GM19324 (cell line): ENCODE measurements around the gene TMEM185B.
A peak's percentile ranks its signal among the peaks of the same experiment; 100 is the strongest.

ENCODE experiments used
- ATAC-seq: cut with Tn5 transposase; IDR thresholded peaks from one replicate; pipeline ENCODE4 v1.9.1; 2021; ENCODE audit warnings: mild to moderate bottlenecking, moderate library complexity; ENCODE audit not compliant: unreplicated experiment, low FRiP score

TMEM185B gene

DNA sequence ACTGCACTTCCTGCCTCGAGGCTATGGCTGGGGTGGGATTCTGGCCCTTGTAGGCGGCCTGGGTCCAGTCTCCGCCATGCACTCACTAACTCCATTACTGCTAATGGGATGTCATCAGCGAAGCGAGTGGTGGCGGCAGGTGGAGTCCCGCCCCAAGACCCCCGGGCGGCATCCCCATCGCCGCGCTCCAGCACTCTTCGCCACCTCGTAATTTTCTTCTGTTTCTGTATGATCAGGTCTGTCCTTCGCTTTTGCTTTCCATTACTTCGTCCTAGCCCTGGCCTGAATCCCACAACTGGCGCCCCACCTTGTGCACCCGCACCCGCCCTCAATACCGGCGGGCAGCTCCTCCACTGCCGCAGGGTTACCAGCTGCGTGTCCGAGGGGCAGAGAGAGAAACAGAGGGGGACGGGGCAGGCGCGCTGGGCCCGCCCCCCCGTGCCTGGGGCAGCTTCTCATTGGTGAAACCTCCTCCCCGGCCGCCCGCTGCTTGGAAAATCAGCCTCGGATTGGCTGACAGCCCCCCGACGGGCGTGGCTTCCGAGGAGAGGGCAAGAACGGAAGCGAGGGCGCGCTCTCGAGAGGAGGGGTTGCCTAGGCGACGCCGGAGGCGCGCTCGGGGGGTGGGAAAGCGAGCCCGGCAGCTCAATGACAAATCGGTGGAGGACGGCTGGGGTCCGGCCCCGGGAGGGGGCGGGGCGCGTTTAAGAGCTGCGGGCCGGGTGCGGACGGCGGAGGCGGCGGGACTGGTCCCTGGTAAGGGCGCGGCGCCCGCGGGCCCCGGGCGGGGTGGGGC lies 29.2 kb upstream of the TMEM185B start, which contains the start of gene RALB:
RALB (plus strand) TSS at position 628 of the 796 bp plus-strand sequence. CDS start 25,813 bp downstream, outside the sequence.
- ATAC-seq = peak; percentile 93

DNA sequence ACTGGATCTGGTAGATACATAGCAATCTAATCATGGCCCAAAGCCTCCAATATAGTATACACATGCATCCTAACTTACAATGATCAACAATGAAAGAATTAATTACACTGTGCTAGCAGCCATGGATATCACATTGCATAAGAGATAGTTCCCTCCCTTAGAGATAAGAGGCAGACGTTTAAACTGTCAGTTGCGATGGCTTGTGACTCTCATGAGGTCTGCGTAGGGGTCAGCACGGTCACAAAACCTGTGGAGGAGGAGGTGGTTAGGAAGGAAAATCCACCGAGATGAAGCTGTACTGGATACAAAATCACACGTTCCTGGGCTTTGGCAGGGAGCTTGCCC lies 28.7 kb upstream of the TMEM185B start:
- no peak for ATAC-seq

DNA sequence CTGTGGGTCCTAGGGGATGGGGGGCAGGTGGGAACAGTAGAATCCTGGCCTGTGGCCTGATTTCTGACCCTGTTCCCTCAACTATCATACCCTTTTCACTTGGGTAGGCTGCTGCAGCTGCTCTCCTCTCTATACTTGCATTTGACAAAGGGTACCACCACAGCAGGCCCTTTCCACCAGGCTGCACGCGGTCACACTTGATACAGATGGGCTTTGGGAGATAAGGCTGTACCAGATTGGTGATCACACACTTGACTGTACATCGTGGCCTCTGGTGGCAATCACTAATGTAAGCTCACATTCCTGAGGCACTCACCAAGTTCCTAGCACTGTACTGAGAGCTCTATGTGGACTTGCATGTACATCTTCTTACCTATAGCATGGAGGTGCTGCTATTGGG lies 27.9 kb upstream of the TMEM185B start:
- no peak for ATAC-seq

DNA sequence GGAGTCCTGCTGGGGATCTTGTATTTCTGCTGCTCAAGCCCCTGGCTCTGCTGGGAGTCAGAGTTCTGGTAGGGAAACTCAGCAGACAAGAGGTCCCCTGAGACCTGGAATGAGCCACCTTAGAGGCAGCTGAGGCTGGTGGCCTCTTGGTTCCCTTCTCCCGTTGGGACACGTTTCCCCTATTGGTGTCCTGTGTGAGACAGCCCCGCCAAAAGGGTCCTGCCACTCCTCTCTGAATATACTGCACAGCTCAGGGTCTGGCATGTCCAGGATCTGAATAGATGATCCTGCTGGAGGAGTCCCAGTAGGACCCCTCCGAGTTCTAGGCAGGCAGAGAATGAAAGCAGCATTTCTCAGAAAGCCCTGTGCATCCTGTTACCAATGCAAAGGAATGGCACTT lies 27.4 kb upstream of the TMEM185B start:
- no peak for ATAC-seq

DNA sequence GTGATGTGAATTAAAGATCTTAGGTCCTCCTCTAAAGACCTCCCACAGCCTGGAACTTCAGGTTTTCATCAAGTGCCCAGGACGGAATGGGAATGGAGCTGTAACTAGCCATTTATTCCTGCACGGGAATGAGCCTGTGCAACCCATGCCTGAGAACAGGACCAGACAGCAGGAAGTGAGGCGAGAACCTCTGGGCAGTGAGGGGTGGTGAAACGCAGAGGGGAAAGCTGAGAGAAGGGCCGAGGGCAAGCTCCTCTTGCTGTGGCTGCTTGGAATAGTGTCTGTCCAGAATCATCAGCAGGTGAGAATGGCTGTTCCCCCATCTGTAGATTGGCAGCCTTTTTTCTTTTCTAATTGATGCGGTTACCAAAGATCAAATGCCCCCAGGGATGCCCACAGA lies 24.7 kb upstream of the TMEM185B start:
- ATAC-seq = no peak

DNA sequence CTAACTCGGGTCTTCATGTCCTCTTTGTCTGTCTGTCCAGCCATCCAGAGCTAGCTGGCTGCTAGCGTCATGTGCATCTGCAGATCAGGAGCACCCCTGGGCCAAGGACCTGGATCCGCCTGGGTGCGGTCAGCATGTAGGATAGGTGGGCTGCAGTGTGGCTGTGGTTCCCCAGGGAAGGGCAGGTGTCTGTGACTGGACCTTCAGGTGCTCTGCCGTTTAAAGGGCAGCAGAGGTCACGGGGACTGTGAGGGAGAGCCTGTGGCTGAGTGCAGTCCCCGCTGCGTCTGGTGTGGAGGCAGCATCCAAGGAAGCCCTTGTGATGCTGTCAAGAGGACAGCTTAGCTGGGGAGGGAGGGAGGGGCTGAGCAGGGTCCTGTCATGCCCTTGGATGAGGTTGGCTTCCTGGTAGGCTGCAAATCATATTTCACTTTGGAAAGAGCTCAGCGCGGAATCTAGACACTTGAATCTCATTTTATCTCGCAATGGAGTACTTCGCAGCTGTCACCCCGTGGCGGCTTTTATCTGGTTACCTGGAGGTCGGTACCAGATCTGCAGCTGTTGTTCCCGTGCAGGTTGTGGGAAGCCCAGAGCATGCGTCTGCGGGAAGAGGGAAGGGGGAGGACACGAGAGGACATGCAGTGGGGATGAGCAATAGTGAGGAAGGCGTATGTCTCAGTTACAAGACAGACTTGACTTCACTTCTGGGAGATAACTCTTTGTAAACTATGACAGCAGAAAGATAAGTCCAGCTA lies 23.5 kb upstream of the TMEM185B start:
- no peak for ATAC-seq

DNA sequence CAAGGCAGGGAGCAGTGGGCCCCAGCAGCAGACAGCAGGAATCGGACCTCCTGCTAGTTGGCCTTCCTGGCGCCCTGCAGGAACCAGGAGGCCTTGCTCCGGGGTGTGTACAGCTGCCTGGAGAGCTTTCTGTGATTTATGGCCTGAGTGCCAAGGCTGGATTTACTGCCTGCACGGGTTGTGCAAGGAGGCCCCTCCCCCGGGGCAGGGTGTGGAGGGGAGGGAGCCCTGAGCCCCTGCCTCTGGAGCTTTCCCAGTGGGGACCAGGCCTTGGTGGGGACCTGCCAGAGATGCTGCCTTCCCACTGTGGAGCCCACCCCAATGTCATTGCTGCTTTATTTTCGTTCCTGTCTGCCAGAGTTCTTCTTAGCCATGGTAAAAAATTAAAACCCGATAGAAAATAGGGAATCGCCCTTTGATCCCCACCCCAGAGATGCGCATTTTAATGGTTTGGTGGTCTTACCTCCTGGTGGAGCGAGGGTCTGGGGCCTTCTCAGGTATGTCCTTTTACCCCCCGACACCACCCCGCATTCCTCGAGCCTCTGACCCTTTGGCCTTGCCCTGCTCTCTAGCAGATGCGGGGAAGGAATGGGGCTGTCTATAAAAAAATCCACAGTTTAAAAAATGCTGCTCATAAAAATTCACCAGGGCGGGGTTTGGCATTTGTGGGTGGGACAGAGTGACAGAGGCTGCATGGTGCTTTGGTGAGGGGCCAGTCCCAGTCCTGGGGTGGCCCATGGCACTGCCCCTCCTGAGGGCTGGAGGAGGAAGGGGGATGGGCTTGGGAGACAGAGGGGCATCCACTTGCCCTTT lies 22.5 kb upstream of the TMEM185B start:
- no peak for ATAC-seq

DNA sequence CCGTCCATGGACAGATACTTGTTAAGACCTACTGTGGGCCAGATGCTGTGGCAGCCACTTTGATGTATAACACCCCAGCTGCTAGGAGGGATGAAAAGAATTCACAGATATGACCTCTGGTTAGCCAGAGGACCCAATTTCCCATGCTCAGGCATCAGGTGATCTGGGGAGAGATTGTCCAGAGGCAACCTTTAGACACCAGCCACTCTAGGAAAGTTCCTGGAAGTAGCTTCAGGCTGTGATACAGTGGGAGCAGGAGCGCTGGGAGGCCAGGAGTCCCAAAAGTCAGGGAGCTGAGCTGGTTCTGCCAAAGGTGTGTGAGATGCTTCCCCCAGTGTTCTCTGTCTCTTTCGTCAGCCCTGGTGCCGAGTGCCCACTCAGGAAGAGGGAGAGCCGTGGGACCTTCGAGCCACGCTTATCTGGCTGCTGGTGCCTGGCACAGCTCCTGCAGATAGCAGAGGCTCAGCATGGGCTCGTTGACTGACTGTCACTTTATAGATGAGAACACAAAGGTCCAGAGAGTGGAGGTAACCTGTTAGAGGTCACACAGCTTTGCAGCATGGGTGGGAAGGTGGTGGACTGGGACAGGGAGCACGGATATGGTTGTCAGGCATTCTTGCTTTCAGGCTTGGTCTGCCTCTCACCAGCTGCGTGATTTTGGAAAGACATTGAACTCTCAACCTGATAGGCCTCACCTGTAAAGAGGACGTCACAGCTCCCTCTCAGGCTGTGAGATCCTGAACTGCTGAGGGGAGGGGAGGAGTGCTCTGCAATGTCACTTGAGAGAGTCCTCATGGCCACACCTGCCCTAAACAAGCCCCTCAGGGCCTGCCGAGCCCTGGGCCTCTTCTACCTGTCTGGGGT lies 21.7 kb upstream of the TMEM185B start:
- no peak for ATAC-seq

DNA sequence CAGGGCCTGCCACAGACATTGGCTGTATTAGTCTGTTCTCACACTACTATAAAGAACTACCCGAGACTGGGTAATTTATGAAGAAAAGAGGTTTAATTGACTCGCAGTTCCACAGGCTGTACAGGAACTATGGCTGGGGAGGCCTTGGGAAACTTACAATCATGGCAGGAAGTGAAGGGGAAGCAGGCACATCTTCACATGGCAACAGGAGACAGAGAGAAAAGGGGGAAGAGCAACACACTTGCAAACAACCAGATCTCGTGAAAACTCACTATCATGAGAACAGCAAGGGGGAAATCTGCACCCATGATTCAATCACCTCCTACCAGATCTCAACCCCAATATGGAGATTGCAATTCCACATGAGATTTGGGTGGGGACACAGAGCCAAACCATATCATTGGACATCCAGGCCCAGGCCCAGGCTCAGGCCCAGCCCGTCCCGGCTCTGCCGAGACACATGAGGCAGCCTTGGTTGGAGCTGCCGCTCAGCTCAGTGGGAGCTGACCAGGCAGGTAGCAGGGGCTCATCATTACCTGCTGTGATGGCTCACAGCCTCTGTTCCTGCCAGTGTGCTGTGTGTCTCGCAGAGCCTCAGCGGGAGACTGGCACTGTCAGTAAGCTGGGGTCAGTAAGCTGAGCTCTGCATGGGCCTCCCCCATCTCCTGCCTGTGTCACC lies 20.8 kb upstream of the TMEM185B start:
- no peak for ATAC-seq

DNA sequence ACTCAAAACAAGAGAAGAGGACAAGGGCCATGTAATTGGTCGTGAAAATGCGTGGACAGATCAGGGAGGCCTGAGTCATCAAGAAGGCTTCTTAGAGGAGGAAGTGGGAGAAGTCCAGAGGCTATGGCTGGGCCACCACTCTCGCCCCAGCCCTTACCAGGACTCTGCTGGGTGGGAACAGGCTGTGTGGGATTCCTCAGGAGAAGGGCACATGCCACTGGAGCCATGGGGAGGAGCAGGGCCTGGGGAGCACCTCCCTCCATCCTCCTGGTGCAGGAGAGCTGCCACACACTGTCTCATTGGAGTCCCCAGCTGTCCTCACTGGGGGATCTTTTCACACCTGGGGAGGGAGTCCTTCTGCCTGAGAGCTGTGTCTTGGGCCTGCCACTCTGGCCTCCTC lies 20.0 kb upstream of the TMEM185B start:
- no peak for ATAC-seq

DNA sequence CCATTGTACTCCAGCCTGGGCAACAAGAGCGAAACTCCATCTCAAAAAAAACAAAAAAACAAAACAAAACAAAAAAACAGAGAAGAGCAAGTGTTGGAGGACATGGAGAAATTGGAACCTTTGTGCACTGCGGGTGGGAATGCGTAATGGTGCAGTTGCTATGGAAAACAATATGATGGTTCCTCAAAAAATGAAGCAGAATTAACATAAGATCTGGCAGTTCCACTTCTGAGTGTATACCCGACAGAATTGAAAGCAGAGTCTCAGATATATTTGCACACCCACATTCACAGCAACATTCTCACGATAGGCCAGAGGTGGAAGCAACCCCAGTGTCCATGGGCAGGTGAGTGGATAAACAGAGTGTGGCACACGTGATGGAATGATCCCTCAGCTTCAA lies 18.5 kb upstream of the TMEM185B start:
- no peak for ATAC-seq

DNA sequence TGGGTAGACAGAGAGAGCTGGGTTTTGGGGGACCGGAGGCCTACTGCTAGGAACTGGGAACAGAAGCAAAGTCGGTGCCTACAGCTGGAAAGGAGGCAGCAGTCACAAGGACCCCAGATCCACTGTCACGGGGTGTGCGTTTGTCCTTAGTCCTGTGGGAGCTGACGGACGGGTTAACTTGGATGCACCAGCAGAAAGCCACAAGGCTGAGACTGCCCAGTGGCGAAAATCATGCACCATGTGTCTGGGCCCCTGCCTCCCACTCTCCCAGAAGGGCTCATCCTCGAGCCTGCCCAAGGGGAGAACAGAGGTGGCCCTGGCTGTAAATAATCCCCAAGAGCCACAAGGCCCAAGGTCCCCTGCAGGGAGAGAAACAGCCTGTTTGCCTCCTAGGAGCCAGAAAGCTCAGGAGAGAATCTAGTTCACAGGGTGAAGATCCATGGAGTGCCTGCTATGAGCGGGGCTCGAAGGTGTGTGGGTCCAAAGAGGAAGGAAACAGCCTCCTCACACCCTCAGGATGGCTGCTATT lies 17.8 kb upstream of the TMEM185B start:
- no peak for ATAC-seq

DNA sequence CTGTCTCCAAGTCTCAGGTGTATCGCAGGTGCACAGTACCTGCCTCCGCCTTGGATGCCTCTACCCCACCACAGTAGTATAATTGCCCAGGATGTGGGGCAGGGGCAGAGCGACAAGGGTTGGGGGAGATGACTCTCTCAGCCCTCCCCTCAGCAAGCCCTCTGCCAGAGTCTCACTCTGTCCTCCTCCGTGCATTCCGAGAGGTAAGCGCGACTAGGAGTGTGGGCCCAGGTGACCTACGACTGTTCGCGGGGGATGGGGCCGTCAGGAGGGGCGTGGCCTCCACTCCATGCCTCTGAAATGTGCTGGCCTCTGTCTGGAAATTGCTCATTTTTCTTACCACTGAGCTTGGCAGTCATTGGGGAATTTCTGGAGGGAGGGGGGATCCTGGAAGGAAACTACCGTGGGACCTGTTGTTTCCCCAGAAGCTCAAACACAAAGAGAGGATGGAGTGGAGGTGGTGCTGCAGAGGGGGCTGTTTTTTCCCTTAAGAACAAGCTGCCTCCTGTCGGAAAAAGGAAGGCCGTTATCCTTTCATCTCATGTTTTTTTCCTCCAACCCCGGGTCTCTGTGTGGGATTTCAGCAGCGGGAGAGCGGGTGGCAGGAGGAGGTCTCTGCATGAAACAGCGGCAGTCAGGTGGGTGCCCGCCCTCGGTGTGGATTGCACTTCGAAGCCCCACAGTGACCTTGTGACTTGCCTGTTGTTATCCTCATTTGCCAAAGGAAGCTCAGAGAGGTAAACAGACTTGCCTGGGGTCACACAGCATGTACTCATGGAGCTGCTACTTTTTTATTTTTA lies 16.5 kb upstream of the TMEM185B start:
- ATAC-seq = no peak

DNA sequence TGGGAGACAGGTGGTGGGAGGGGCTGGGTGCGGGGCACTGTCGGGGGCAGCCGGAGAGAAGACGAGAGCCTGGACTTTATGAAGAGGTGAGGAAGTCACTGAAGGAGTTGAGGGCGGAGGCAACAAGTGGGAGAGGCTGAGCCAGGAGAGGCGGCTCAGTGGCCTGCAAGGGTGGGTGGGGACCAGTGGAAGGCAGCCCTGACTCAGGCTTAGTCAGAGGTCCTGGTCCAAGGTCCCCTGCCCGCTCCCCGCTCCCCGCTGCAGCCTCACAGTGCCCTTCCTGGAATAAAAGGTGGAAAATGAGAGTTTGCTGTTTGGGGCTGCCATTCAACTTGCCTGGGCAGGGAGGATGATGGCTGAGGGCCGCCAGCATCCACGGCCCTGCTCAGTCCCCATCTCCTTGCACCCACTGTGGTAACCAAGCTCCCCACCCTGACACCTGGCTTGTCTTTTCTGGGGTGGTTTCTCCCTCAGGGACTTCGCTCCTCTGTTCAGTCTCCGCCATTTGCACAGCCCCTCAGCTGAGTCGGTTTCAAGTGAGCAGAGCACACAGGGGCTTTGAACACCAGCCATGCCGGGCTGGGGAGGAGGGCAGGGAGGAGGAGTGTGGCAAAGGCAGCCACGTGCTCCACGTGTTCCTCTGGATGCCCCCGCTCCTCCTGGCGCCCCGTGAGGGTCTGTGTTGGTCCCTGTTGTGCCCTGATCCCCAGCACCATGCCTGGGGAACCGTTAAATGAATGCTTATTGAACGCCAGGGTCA lies 15.7 kb upstream of the TMEM185B start:
- ATAC-seq = no peak

DNA sequence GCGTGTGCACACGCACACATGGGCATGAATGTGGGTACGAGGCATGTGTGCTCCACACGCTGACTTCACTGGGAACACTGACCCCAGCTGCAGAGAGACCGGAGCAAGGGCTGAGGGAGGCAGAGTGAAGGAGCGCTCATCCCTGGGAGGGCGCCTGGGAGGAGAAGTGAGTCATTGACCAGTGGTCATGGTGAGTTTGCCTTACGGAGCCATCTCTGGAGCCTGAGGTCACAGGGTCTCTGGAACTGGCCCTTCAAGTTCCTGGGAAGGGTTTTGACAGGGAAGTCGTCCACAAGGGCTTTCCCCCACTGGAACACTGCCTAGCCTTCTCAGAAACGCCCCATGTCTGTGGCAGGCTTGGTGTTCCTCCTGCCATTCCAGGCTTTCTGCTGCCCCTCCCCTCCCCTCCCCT lies 14.3 kb upstream of the TMEM185B start:
- ATAC-seq = no peak

DNA sequence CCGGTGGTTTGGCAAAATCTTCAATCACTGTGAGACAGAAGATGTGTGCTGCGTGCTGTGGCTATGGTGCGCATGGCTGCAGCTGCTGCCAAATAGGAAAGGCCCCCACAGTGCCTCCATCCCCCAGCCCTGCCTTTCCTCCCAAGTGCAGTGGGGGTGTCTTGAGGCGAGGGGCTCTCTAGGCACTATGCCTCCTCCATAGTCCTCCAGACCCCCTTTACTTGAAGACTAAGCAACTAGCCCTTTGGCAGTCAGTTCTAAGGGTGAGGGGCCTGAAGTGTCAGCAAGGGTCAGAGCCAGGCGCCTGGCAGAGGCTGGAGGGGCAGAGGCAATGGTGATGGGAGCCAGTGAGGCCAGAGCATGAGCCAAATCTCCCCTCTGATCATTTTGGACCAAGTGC lies 13.6 kb upstream of the TMEM185B start:
- ATAC-seq = no peak

DNA sequence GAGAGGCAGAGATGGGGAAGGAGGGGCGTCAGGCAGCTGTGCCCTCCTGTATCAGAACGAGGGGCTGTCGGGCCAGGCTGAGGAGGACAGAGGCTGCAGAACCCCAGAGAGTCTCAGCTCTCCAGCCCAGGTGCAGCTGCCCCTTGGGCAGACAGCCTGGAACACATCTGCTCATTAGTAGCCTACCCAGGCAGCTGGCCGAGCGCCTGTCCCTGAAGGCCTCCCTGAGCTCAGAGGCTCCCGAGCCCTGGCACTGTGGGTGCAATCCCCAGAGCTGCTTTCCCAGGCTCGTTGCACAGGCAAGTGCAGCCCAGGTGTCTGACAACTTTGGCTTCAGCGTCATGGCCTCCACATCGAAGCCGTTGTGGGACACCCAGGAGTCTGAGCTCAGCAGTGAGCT lies 13.1 kb upstream of the TMEM185B start:
- ATAC-seq = no peak

DNA sequence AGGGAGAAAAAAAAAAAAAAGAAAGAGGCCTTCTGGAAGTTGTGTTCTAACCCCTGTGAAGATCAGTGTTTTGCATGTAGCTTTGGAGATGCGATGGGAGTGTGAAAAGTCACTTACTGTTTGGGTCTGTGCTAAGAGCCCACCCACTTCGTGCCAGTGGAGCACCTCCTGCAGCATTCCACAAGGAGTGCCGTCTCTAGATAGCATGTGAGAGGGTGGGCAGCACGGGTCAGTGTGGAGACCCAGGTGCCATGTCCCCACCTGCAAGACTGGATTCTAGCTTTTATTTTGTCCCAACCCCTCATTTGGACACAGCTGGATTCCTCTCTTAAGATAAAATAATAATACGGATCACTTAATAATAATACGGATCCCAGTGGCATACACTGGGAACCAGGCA lies 12.5 kb upstream of the TMEM185B start:
- ATAC-seq = no peak
